Measurements from ENCODE around the gene LMOD1.

LMOD1 gene

GRCh38 chr1:201938440-201939035, 7.8 kb downstream of the LMOD1 start:
- DNase-seq (ENCODE audit: insufficient read length, low spot score) (no peak), FAIRE-seq (no peak)

GRCh38 chr1:201937624-201938213, 8.6 kb downstream of the LMOD1 start:
- no peak for FAIRE-seq
- no peak for TF ChIP-seq CTCF (IDR thresholded peaks at IDR 0.05; ENCODE audit: insufficient read depth, missing control alignments)
- DNase-seq (ENCODE audit: insufficient read length, low spot score) = no peak

More at GRCh38 chr1:201938440-201939035, 7.8 kb downstream of the LMOD1 start:
- no peak for TF ChIP-seq CTCF (IDR thresholded peaks at IDR 0.05; ENCODE audit: insufficient read depth, missing control alignments)

GRCh38 chr1:201933840-201934430, 12.4 kb downstream of the LMOD1 start:
- FAIRE-seq (no peak), DNase-seq (ENCODE audit: insufficient read length, low spot score) (no peak)
- no peak for TF ChIP-seq CTCF (IDR thresholded peaks at IDR 0.05; ENCODE audit: insufficient read depth, missing control alignments)

GRCh38 chr1:201930803-201931202, 15.5 kb downstream of the LMOD1 start:
- TF ChIP-seq CTCF (IDR thresholded peaks at IDR 0.05; ENCODE audit: insufficient read depth, missing control alignments) = no peak
- DNase-seq (ENCODE audit: insufficient read length, low spot score) (no peak), FAIRE-seq (no peak)

GRCh38 chr1:201930137-201930536, 16.2 kb downstream of the LMOD1 start:
- FAIRE-seq (no peak), DNase-seq (ENCODE audit: insufficient read length, low spot score) (no peak)
- TF ChIP-seq CTCF (IDR thresholded peaks at IDR 0.05; ENCODE audit: insufficient read depth, missing control alignments) = no peak

- no peak for TF ChIP-seq CTCF (IDR thresholded peaks at IDR 0.05; ENCODE audit: insufficient read depth, missing control alignments)
- FAIRE-seq (peak; percentile 96), DNase-seq (ENCODE audit: insufficient read length, low spot score) (no peak)
These were observed 18.1 kb downstream of the LMOD1 start for GRCh38 chr1:201928266-201928665.
